SK-N-SH (cell line): ENCODE measurements around the gene SLC35A1.

ENCODE experiments used
- SIN3A ChIP-seq: IDR thresholded peaks from 2 replicates; pipeline ENCODE4 v1.6.1; 2012; ENCODE audit warnings: low read depth, mild to moderate bottlenecking, low read length, moderate library complexity, borderline replicate concordance
- TAF1 ChIP-seq: IDR thresholded peaks from 2 replicates; pipeline ENCODE4 v1.6.1; 2012; ENCODE audit warnings: low read depth, mild to moderate bottlenecking, low read length, moderate library complexity, borderline replicate concordance
- TF ChIP-seq, protein P1 (sequence below): fragments of 200-600 bp; sonication (generic); IDR thresholded peaks from 2 replicates; pipeline ENCODE4 v1.6.1; 2017; ENCODE audit warnings: antibody characterized with exemption, mild to moderate bottlenecking, moderate library complexity

DNA sequence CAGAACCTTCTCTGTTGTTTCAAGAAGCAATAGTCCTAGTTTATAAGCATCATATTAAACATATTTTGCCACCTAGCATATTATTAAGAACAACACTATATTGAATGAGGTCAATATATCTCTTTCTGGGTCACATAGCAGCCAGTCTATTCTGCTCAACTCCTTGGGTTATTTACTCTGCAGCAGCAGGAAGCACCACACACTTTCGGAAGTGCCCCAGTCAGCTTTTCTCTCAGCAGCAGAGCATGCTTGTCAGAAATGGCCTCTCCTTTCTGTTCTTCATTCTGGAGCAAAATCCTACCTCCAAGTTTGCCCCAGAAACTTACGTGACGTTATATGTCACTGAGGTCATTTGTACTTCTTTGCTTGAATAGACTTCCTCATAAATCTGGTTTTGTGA is 42.3 kb upstream of the SLC35A1 start:
- TF ChIP-seq, protein P1, sequence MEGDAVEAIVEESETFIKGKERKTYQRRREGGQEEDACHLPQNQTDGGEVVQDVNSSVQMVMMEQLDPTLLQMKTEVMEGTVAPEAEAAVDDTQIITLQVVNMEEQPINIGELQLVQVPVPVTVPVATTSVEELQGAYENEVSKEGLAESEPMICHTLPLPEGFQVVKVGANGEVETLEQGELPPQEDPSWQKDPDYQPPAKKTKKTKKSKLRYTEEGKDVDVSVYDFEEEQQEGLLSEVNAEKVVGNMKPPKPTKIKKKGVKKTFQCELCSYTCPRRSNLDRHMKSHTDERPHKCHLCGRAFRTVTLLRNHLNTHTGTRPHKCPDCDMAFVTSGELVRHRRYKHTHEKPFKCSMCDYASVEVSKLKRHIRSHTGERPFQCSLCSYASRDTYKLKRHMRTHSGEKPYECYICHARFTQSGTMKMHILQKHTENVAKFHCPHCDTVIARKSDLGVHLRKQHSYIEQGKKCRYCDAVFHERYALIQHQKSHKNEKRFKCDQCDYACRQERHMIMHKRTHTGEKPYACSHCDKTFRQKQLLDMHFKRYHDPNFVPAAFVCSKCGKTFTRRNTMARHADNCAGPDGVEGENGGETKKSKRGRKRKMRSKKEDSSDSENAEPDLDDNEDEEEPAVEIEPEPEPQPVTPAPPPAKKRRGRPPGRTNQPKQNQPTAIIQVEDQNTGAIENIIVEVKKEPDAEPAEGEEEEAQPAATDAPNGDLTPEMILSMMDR, result no peak
- TF ChIP-seq TAF1 (no peak), SIN3A (no peak)
